OCI-M2 (cell line): ENCODE data around the gene KMO.

ENCODE experiments used
- DNase-seq: peaks from one replicate; lab custom pipeline; 2025; ENCODE audit not compliant: unreplicated experiment; lab: John Stamatoyannopoulos, UW

Gene KMO

DNA sequence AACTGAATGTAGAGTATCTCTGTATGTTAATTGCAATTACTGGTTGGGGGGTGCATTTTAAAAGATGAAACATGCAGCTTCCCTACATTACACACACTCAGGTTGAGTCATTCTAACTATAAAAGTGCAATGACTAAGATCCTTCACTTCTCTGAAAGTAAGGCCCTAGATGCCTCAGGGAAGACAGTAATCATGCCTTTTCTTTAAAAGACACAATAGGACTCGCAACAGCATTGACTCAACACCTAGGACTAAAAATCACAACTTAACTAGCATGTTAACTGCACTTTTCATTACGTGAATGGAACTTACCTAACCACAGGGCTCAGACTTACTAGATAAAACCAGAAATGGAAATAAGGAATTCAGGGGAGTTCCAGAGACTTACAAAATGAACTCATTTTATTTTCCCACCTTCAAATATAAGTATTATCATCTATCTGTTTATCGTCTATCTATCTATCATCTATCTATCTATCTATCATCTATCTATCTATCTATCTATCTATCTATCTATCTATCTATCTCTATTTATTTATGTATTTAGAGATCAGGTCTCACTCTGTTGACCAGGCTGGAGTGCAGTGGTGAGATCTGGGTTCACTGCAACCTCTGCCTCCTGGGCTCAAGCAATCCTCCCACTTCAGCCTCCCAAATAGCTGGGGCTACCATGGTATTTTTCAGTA, 60.2 kb downstream of the KMO start:
- no peak for DNase-seq

DNA sequence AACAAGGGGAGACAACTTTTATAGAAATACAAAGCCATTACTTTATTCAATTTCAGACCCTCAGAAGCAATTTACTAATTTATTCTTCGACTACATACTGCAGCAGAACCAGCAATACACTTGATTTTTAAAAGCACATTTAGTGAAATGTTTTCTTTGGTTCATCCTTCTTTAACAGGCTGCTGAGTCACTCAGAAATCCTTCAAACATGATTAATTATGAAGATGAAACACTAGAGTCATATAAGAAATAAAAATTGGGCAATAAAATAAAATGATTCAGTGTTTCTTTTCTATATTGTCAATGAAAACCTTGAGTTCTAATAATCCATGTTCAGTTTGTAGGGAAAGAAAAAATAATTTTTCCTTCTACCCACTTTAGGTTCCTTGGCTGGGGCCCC, 61.0 kb downstream of the KMO start:
- no peak for DNase-seq

GRCh38 chr1:241596633-241597032, 64.5 kb downstream of the KMO start:
- no peak for DNase-seq

DNA sequence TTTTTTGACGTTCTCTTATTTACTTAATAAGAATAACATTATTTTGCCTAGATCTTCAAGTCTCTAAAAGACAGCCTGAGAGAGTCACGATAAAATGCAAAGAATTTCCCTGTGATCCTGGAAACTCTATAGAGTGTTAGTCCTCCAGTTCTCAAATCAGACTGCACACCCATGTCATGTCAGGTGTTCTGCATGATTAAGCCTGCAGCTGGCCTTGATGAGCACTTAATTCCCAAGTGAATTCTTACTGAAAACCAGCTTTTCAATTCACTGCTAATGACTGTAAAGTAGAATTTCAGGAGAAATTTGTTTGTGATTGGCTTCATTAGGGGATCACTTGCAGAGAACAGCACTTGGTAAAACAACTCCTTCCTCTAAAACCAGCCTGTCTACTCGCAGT, 66.1 kb downstream of the KMO start:
- no peak for DNase-seq

DNA sequence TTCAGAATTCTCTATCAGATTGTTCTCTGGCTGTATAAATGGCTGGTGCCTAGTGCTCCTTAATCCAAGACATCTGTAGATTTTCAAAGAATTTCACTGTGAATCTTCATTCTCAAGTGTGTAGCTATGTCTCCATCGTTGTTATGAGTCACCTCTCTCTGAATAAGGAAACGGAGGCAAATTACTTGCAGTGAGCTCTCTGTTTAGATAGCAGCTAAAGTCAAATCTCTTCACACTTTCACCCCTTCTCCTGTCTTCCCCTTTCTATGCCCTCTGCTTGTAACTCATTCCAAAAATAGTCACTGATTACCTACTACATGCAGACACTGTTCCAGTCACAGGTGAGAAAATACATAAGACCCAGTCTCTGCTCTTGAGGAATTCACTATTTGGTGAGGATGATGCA, 68.3 kb downstream of the KMO start:
- DNase-seq: no peak

- no peak for DNase-seq
Measured at GRCh38 chr1:241603731-241604245, 71.6 kb downstream of the KMO start.

DNA sequence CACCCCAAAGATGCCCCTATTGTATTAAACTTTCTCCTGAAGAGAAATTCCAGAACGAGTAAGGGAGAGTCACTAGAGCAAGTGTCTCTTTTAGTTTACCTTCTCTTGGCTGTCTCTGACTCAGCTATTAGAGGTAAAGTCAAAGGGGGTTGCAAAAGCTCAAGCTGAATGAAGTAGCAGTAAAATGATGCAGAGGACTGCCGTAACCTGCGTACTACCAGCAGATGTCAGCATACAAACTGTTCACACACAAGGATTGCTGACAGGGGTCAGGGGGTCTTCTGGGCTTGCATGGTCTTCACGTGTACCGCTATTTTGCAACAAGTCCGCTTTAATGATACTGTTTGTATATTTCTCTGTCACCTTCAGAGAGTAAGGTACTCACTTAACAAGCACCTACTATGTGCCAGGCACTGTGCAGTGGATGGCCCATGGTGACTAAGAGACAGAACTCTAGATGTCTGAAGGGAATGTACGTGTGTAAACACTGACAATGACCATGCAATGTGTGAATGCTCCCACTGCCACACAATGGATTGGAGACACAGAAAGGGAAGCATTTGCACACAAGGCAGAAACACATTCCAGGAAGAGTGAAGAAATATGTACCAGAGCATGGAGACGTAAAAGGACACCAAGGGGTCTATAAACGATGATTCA, 73.1 kb downstream of the KMO start:
- DNase-seq: no peak

GRCh38 chr1:241606544-241606943, 74.4 kb downstream of the KMO start:
- no peak for DNase-seq

DNA sequence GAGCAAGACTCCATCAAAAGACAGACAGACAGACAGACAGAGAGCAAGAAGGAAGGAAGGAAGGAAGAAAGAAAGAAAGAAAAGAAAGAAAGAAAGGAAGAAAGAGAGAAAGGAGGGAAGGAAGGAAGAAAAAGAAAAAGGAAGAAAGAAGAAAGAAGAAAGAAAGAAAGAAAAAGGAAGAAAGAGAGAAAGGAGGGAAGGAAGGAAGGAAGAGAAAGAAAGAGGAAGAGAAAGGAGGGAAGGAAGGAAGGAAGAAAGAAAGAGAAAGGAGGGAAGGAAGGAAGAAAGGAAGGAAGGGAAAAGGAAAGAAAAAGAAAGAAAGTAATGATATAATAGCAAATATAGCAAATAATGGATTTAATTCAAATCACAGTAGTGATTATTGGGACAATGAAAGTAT, 75.3 kb downstream of the KMO start:
- DNase-seq: no peak

GRCh38 chr1:241608379-241609033, 76.3 kb downstream of the KMO start:
- DNase-seq: no peak

- DNase-seq: no peak
Measured at GRCh38 chr1:241610056-241610815, 78.1 kb downstream of the KMO start.

DNA sequence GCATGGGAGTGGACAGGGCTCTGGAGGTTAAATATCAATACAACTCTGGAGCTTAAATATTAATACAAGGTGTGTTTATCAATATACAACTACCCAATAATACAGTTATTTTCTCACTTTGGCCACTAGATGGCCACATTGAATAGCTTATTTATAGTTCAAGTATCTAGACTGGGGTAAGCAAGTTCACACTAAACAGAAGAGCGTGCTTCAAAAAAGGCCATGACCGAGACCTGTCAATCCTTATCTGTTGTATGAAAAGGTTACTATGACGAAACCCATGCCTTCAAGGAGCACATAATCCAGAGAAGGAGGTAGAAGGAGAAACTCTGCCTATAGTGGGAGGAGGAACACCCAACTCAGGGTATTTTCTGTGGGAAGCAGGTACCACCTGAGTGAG, 78.9 kb downstream of the KMO start:
- no peak for DNase-seq

DNA sequence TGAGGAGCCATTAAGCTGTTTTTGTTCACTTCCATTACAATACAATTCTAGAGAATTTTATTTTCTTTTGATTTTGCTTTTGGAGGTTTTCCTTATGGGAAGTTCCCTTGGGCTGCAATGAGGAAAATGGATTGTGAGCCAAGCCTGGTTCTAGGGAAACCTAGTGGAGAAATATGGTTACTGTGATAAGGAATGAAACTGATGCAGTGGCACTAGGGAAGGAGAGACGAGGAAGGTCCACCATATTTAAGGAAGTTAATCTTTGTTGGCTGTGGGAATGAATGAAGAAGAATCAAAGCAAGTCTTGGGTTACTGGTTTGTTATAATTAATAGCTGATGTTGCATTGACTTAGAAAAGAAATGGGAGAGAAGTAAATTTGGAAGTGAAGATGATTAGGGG, 79.6 kb downstream of the KMO start:
- no peak for DNase-seq

DNA sequence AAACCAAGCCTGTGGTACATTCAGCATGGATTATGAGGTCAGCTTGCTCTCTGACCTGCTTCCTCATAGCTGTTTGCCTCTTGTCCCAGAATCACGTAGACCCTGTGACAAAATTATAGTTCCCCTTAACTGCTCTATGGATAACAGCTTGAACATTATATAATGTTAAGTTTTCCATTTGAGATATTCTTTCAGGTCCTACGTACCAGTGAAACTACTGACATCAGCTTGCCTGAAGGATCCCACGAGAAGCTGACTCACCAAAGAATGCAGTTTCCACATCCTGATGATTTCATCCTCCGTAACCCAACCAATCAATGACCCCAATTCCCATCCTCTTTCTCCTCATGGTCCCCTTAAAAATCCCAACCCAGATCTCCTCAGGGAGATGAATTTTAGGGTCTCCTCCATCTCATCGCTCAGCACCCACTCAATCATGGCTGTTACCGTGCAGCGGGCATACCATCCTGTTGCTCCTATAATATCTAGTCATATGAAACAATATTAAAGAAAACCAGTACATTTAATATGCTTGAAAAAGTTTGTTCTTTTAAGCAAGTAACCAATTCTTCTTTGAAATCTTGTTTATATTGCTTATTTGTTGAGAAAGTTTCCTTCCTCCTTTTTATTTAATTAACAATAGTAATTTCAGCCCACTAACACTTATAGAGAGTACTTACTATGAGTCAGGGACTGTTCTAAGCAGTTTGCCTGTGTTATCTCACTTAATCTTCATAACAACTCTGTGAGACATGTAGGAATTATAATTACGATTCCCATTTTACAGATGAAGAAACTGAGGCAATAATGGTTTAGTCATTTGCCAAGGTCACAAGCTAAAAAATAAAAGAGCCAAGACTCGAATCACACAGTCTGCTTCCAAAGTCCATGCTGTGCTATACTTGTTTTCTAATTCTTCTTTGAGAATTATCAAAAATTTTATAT, 80.6 kb downstream of the KMO start:
- DNase-seq: no peak

GRCh38 chr1:241614144-241614543, 82.0 kb downstream of the KMO start:
- no peak for DNase-seq

DNA sequence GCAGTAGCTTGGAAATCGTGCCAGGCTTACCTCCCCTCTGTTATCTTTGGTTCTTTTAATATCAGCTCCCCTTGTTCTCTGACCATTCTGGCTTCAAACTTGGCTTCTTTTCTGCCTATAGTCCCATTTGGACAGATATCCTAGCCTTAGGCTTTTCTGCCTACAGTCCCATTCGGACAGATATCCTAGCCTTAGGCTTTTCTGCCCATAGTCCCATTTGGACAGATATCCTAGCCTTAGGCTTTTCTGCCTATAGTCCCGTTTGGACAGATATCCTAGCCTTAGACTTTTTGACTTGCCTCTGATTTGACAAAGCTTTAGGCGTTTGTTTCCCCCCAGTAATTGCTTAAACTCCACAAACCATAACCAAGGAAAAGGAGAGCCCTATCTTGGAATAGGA, 82.4 kb downstream of the KMO start:
- no peak for DNase-seq

DNA sequence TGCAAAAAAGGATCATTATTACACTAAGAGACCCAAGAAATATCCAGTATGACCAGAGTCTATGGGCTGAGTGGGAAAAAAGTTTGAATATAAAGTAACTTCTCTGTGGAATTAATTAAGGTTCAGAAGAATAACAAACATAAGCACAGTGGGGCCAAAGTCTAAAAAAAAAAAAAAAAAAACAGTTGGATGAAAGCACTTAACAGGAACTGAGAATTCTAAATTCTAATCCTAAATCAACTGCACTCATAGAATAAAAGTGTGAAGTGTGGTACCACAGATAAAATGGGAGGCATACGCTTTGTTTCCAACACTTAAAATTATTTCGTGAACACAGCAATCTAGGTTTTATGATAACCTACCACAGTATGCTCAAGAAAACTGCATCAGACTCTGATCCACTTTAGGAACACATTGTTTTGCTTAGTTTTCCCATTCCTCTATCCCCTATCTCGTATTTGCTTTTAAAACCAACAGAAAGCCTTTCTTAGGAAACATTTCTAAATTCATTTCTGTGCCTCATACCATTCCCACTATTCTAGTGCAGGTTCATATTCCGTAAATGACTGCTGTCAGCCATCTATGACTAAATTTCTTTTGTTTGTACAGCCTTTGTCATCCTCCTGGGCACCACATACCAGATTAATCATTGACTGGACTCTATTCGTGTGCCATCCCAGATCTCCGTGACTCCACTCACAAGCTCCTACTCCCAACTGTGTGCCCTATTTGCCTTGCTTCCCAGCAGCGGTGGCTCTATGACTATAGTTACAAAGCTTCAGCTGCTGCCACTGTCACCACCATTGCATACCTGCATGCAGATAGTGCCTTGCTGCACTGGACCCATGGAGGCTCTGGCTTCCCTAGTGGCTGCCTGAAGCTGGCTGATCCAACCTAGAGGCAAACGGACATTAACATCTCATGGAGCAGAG, 83.1 kb downstream of the KMO start:
- no peak for DNase-seq

DNA sequence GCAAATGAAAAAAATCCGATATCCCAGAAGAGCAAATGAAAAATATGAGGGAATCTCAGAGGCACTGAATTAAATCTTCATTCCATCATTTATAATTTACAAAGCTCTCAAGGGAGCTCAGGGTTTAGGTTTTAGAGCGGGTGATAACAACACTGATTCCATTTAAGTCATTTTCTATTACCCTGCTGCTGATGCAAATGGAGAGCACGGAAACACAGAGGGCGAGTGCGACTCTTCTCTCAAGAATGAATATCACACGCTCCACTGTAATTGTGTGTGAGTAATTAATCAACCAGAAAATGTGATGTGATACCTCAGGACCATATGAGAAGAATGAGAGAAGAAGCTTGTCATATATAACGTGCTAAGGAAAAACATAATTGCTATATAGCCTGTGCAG, 85.2 kb downstream of the KMO start:
- no peak for DNase-seq

- DNase-seq: no peak
Measured at GRCh38 chr1:241622669-241623068, 90.5 kb downstream of the KMO start.
